SK-N-SH treated with all-trans-retinoic acid at 6 μM for 48 hours (cell line): ENCODE measurements around the gene TIGD3.

Experiments used
- ATAC-seq: fragments of 200-7000 bp; cut with Tn5 transposase; 3 replicates; pipeline ENCODE4 v1.9.1; 2020; ENCODE audit warnings: mild to moderate bottlenecking, moderate library complexity
- ARNTL ChIP-seq: fragments of 450-650 bp; formaldehyde crosslinking; IDR thresholded peaks from 2 replicates; pipeline ENCODE4 v1.5.0; 2020; ENCODE audit warnings: low read depth, mild to moderate bottlenecking, moderate library complexity, borderline replicate concordance
- BACH2 ChIP-seq: fragments of 250-450 bp; sonication (Bioruptor Pico); IDR thresholded peaks from 2 replicates; pipeline ENCODE4 v1.9.0; 2021; ENCODE audit warnings: mild to moderate bottlenecking, borderline replicate concordance
- CSDC2 ChIP-seq: fragments of 250-450 bp; sonication (Bioruptor Pico); IDR thresholded peaks from 2 replicates; pipeline ENCODE4 v1.5.0; 2020; ENCODE audit warnings: mild to moderate bottlenecking, moderate library complexity
- CSRNP3 ChIP-seq: fragments of 250-450 bp; sonication (Bioruptor Pico); IDR thresholded peaks from 2 replicates; pipeline ENCODE4 v1.5.1; 2021; ENCODE audit warnings: mild to moderate bottlenecking, moderate library complexity
- ESRRG ChIP-seq: fragments of 250-450 bp; sonication (Bioruptor Pico); IDR thresholded peaks from 2 replicates; pipeline ENCODE4 v1.6.1; 2021; ENCODE audit warnings: mild to moderate bottlenecking
- GLIS3 ChIP-seq: fragments of 250-450 bp; sonication (Bioruptor Pico); IDR thresholded peaks from 2 replicates; pipeline ENCODE4 v1.5.0; 2020; ENCODE audit warnings: mild to moderate bottlenecking, moderate library complexity
- OSR1 ChIP-seq: fragments of 250-450 bp; sonication (Bioruptor Pico); IDR thresholded peaks from 2 replicates; pipeline ENCODE4 v1.8.0; 2022; ENCODE audit warnings: moderate library complexity, mild to moderate bottlenecking, inconsistent platforms
- POU6F1 ChIP-seq: fragments of 250-450 bp; sonication (Bioruptor Pico); IDR thresholded peaks from 2 replicates; pipeline ENCODE4 v1.8.0; 2021; ENCODE audit warnings: low read depth, mild to moderate bottlenecking, moderate library complexity, borderline replicate concordance
- PPARA ChIP-seq: fragments of 250-450 bp; sonication (Bioruptor Pico); IDR thresholded peaks from 2 replicates; pipeline ENCODE4 v1.5.0; 2020; ENCODE audit warnings: mild to moderate bottlenecking, borderline replicate concordance
- RARB ChIP-seq: fragments of 250-450 bp; sonication (Bioruptor Pico); IDR thresholded peaks from 2 replicates; pipeline ENCODE4 v1.8.0; 2021; ENCODE audit warnings: mild to moderate bottlenecking, moderate library complexity
- SNAI2 ChIP-seq: fragments of 250-450 bp; sonication (Bioruptor Pico); IDR thresholded peaks from 2 replicates; pipeline ENCODE4 v1.5.0; 2020; ENCODE audit warnings: mild to moderate bottlenecking, moderate library complexity
- TCF4 ChIP-seq: fragments of 250-450 bp; sonication (Bioruptor Pico); IDR thresholded peaks from 2 replicates; pipeline ENCODE4 v1.8.0; 2021; ENCODE audit warnings: mild to moderate bottlenecking, moderate library complexity, borderline replicate concordance
- TOX ChIP-seq: fragments of 250-450 bp; sonication (Bioruptor Pico); IDR thresholded peaks from 2 replicates; pipeline ENCODE4 v1.8.0; 2021; ENCODE audit warnings: mild to moderate bottlenecking, moderate library complexity, borderline replicate concordance
- TSHZ2 ChIP-seq: fragments of 250-450 bp; sonication (Bioruptor Pico); IDR thresholded peaks from 2 replicates; pipeline ENCODE4 v1.5.0; 2020; ENCODE audit warnings: mild to moderate bottlenecking, moderate library complexity
- ZFP3 ChIP-seq: fragments of 250-450 bp; sonication (Bioruptor Pico); IDR thresholded peaks from 2 replicates; pipeline ENCODE4 v1.5.0; 2020; ENCODE audit warnings: mild to moderate bottlenecking, moderate library complexity
- ZFP30 ChIP-seq: fragments of 450-650 bp; formaldehyde crosslinking; IDR thresholded peaks from 2 replicates; pipeline ENCODE4 v1.5.0; 2022; ENCODE audit warnings: mild to moderate bottlenecking, moderate library complexity
- ZNF565 ChIP-seq: fragments of 450-650 bp; formaldehyde crosslinking; conservative IDR thresholded peaks from 2 replicates; pipeline ENCODE4 v1.5.0; 2020; ENCODE audit warnings: low read depth, mild to moderate bottlenecking, moderate library complexity
- ZNF8 ChIP-seq: fragments of 450-650 bp; formaldehyde crosslinking; IDR thresholded peaks from 2 replicates; pipeline ENCODE4 v1.5.0; 2020; ENCODE audit warnings: mild to moderate bottlenecking, moderate library complexity
- TF ChIP-seq, protein P1 (sequence below): fragments of 250-450 bp; sonication (Bioruptor Pico); IDR thresholded peaks from 2 replicates; pipeline ENCODE4 v1.8.0; 2020; ENCODE audit warnings: mild to moderate bottlenecking, moderate library complexity, borderline replicate concordance
- TF ChIP-seq, protein P2 (sequence below): fragments of 250-450 bp; sonication (Bioruptor Pico); IDR thresholded peaks from 2 replicates; pipeline ENCODE4 v1.5.1; 2020; ENCODE audit warnings: low read depth, mild to moderate bottlenecking, moderate library complexity

The TIGD3 gene

DNA sequence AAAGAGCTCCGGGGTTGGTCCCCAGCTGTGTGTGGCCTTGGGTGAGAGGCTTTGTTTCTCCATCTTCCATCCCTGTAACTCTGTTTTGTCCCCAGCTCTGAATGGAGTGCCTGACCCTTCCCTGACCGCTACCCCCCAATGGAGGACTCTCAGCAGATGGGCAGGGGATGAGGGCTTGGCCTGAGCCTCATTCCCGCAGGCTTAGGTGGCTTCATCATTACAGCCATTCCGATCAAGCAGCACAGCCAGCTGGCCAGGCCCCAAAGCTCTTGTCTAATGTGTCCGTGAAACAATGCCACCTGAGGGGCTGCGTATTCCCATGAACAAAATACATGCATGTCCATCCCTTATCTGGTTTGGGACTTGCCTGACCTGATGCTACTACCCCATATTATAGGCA is 43.8 kb upstream of the TIGD3 start (continued):
- TF ChIP-seq, protein P1, sequence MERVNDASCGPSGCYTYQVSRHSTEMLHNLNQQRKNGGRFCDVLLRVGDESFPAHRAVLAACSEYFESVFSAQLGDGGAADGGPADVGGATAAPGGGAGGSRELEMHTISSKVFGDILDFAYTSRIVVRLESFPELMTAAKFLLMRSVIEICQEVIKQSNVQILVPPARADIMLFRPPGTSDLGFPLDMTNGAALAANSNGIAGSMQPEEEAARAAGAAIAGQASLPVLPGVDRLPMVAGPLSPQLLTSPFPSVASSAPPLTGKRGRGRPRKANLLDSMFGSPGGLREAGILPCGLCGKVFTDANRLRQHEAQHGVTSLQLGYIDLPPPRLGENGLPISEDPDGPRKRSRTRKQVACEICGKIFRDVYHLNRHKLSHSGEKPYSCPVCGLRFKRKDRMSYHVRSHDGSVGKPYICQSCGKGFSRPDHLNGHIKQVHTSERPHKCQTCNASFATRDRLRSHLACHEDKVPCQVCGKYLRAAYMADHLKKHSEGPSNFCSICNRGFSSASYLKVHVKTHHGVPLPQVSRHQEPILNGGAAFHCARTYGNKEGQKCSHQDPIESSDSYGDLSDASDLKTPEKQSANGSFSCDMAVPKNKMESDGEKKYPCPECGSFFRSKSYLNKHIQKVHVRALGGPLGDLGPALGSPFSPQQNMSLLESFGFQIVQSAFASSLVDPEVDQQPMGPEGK (CRISPR knock-in tag): no peak
- TF ChIP-seq RARB (no peak), POU6F1 (no peak), BACH2 (CRISPR knock-in tag) (no peak), ZNF565 (CRISPR knock-in tag) (no peak), ZFP3 (CRISPR knock-in tag) (no peak), TCF4 (CRISPR knock-in tag) (no peak), ZNF8 (no peak), OSR1 (CRISPR knock-in tag) (no peak), TOX (no peak), PPARA (CRISPR knock-in tag) (no peak), CSDC2 (no peak)
- TF ChIP-seq, protein P2, sequence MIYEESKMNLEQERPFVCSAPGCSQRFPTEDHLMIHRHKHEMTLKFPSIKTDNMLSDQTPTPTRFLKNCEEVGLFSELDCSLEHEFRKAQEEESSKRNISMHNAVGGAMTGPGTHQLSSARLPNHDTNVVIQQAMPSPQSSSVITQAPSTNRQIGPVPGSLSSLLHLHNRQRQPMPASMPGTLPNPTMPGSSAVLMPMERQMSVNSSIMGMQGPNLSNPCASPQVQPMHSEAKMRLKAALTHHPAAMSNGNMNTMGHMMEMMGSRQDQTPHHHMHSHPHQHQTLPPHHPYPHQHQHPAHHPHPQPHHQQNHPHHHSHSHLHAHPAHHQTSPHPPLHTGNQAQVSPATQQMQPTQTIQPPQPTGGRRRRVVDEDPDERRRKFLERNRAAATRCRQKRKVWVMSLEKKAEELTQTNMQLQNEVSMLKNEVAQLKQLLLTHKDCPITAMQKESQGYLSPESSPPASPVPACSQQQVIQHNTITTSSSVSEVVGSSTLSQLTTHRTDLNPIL (CRISPR knock-in tag): no peak

DNA sequence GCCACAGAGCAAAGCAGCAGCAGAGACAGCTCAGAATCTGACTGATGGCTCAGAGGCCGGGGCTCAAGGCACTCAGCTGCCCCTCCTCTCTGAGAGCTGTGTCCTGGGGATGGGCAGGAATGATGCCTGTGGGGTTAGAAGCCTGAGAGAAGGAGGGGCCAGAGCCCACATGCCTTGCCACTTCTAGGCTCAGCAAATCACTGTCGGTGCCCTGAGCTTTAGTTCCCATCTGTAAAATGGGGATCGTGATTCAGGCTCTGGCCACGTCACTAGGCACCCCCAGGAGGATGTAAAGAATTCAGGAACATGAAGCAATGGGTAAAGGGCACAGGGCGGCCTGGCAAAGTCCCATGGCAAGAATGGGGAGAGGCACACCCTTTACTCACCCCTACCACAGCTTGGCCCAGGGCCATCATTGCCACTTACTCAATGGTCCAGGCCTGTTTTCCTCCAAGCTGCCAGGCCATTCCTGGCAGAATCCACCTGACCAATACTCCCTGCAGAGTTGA is 43.3 kb upstream of the TIGD3 start:
- no peak for ATAC-seq
- TF ChIP-seq OSR1 (CRISPR knock-in tag) (no peak), SNAI2 (CRISPR knock-in tag) (no peak), ZFP3 (CRISPR knock-in tag) (no peak), BACH2 (CRISPR knock-in tag) (no peak), PPARA (CRISPR knock-in tag) (no peak), ZFP30 (CRISPR knock-in tag) (no peak), GLIS3 (no peak), ARNTL (CRISPR knock-in tag) (no peak), ESRRG (no peak), POU6F1 (no peak), TSHZ2 (CRISPR knock-in tag) (no peak), CSRNP3 (CRISPR knock-in tag) (no peak)
- TF ChIP-seq, protein P1 (CRISPR knock-in tag): no peak
- TF ChIP-seq, protein P2 (CRISPR knock-in tag): no peak
